GM13977 (cell line): ENCODE measurements around the gene CHSY1.

Experiments
- DNase-seq: peaks from one replicate; pipeline ENCODE4 v3.0.0; 2012; ENCODE audit warnings: low spot score
- in situ Hi-C: fragments of 300-500 bp; cut with MboI; formaldehyde crosslinking; loops from one replicate; pipeline ENCODE4 v1.12.0; 2022; ENCODE audit warnings: low sequenced_read_pairs, low pct_unique_long_range_greater_than_20kb, mixed read lengths, inconsistent platforms; ENCODE audit not compliant: unreplicated experiment
- TF ChIP-seq, protein P1 (sequence below): IDR thresholded peaks from 2 replicates; pipeline ENCODE4 v1.5.1; 2012; ENCODE audit warnings: mild to moderate bottlenecking, control low read depth; ENCODE audit not compliant: insufficient read depth; ENCODE audit errors: extremely low read depth, missing control alignments

Gene CHSY1

DNA sequence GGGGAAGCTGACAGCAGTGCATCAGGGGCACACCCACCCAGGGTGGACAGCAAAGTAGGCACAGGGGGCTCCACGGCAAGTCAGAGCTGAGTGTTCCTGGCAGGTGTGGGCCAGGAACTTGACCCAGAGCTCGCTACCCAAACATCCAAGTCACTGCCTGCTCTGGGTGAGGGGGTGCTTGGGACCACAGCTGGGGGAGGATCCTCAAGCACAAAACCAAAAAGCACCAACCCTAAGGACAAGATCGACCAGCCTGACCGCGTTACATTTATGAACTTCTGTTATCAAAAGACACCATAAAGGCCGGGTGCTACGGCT lies 101.2 kb downstream of the CHSY1 start:
- in situ Hi-C loops, result no loop called here
- TF ChIP-seq, protein P1, sequence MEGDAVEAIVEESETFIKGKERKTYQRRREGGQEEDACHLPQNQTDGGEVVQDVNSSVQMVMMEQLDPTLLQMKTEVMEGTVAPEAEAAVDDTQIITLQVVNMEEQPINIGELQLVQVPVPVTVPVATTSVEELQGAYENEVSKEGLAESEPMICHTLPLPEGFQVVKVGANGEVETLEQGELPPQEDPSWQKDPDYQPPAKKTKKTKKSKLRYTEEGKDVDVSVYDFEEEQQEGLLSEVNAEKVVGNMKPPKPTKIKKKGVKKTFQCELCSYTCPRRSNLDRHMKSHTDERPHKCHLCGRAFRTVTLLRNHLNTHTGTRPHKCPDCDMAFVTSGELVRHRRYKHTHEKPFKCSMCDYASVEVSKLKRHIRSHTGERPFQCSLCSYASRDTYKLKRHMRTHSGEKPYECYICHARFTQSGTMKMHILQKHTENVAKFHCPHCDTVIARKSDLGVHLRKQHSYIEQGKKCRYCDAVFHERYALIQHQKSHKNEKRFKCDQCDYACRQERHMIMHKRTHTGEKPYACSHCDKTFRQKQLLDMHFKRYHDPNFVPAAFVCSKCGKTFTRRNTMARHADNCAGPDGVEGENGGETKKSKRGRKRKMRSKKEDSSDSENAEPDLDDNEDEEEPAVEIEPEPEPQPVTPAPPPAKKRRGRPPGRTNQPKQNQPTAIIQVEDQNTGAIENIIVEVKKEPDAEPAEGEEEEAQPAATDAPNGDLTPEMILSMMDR, result no peak
- DNase-seq, result no peak

DNA sequence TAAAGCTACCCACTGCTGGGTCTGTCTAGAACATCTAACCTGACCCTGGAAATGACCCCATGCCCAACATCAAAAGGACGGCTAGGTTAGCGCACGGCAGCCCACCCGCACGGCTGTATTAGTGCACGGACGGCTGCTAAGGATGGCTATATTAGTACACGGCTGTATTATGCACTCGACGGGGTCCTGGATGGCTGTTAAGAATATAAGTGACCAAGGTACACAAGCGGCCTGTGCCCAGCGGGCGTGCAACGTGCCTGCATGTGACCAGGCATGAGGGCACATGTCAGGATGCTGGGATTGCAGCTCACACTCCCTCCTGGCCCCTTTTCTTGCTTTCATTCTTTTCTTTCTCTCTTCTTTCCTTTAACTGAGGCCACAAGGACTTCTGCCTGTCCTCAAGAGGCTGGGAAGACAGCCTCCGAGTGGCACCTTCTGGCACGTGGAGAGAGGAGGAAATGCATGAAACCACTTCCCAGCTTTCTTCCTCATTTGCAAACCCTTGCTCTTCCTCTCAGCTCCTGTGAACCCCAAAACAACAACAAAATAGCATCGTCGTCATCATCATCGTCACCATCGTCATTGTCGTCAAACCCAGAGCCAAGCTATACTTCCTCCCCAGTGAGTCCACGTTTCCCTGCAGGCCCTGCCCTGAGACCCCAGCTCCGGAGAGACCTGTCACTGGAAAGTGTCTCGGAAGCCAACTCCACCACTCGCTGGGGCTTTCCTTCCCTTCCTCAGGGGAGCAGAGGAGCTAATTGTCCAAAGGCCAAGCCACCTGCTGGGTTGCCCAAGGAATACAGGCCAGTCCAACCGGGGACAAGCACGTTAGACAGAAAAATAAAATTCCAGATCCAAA lies 101.8 kb downstream of the CHSY1 start:
- in situ Hi-C loops, result no loop called here
- no peak for DNase-seq
- TF ChIP-seq, protein P1, result no peak

DNA sequence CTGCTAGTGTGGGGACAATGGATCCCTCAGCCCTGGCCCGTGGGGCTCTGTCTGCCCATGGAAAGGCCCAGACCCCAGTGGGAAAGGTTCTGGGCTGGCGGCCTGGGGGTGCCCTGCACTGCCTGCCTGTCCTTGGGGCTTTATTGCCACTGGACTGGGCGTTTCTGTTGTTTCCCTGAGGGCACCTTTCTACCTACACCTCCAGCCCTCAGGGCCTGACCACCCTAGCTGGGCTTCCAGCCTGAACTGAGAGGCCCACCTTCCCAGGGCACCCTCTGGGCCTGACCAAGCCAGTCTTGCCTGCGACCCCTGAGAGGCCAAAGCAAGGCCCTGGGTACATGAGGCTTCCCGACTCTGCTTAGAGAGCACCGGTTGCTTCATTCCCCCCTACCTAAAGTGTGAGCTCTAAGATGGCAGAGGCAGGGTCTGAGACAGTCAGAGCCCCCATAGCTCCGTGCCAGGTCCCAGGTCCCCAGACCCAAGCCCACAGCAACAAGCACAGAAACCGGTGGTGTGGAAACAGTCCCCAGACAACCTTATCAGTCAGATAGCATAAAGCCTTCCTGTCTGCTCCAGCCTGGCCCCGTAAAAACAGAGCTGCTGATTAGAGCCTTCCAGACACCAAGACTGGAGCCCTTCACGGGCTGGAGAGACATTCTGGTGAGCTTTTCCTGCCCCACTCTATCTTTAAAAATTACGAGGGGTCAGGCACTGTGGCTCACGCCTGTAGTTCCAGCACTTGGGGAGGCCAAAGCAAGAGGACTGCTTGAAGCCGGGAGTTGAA lies 102.8 kb downstream of the CHSY1 start:
- TF ChIP-seq, protein P1, result no peak
- in situ Hi-C loops, result no loop called here
- DNase-seq, result no peak

GRCh38 chr15:101148166-101148880 lies 103.5 kb downstream of the CHSY1 start:
- DNase-seq, result no peak
- TF ChIP-seq, protein P1, result no peak
- in situ Hi-C loops, result no loop called here

- DNase-seq, result no peak
- TF ChIP-seq, protein P1, result no peak
- in situ Hi-C loops, result no loop called here
Measured at GRCh38 chr15:101147181-101147580, 104.7 kb downstream of the CHSY1 start.

GRCh38 chr15:101146118-101146702 lies 105.6 kb downstream of the CHSY1 start:
- in situ Hi-C loops, result no loop called here
- DNase-seq, result no peak
- TF ChIP-seq, protein P1, result no peak
